Measurements from ENCODE around the gene SMAD9.

- TF ChIP-seq CTCF (IDR thresholded peaks at IDR 0.05) (no peak), POLR2A (IDR thresholded peaks at IDR 0.05) (no peak)
Observed at GRCh38 chr13:36840718-36841250, 79.3 kb downstream of the SMAD9 start.

All from thyroid gland (tissue), 4 donors.